Mammary epithelial cell (primary cell): ENCODE measurements around the gene CORO1C.

ENCODE experiments used
- CTCF ChIP-seq, 2 donors: IDR thresholded peaks in 1 of 2; conservative IDR thresholded peaks in 1 of 2; 2 replicates each; pipeline ENCODE4 v1.5.1; 2011 to 2012; ENCODE audit warnings: inconsistent platforms in 2 of 2, low read length in 2 of 2, mild to moderate bottlenecking in 2 of 2, control low read depth in 1 of 2, low read depth in 1 of 2; ENCODE audit not compliant: insufficient read depth in 1 of 2; ENCODE audit errors: extremely low read depth in 1 of 2
- EZH2 ChIP-seq: IDR thresholded peaks from 2 replicates; pipeline ENCODE4 v1.6.1; 2012; ENCODE audit warnings: low read length, inconsistent platforms, borderline replicate concordance

- no peak for TF ChIP-seq CTCF (conservative IDR thresholded peaks at IDR 0.05 in 1 of 2, IDR thresholded peaks at IDR 0.05 in 1 of 2; ENCODE audit: extremely low read depth in 1 of 2, insufficient read depth in 1 of 2, low read depth in 1 of 2, low read length in 2 of 2)
- no peak for TF ChIP-seq EZH2
These were observed 44.5 kb downstream of the CORO1C start for GRCh38 chr12:108686780-108687179.
